K562 (cell line): ENCODE data around the gene CDX1.

Source experiments
- MAFK ChIP-seq: IDR thresholded peaks from 2 replicates; pipeline ENCODE4 v1.6.1; 2011; ENCODE audit warnings: low read length, improper control_type of control experiment
- ZKSCAN1 ChIP-seq: fragments of 150-350 bp; IDR thresholded peaks from 2 replicates; pipeline ENCODE4 v1.6.1; 2016; ENCODE audit warnings: low read depth, low read length

DNA sequence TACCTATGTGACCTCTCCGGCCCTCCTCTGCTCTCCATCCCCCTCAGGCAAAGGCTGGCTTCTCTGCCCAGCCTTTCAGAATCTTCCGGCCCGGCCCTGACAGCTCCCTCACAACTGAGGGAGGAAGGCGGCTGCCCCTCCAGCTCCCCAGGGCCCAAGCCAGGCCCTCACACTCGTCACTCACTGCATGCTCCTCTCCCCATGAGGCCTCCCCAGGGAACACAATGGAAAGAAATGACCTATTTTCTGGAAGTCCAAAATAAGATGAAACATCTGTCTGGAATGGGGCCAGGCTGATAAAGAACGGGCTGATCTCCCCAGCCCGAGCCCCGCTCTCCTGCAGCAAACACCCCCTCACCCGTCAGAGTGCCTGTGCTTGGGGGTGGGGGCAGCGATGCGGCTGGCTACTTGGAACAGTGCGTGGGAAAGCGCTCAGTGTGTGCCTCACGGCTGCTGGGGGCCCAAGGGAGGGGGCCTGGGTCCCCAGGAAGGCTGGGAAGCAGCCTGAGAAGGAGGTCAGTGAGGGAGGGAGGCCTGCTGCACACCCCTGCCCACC is 22.3 kb upstream of the CDX1 start:
- TF ChIP-seq MAFK (no peak), ZKSCAN1 (peak; percentile 23; the same call in 1 of the 2 replicates)
